HG03354 (cell line): ENCODE measurements around the gene CYTL1.
"Not testable (repeated sequence)": the region's sequence is repeated elsewhere in the genome, so short reads cannot be mapped to it uniquely, and the experiment has no call there.

ENCODE experiments used
- ATAC-seq: cut with Tn5 transposase; IDR thresholded peaks from one replicate; pipeline ENCODE4 v1.9.1; 2021; ENCODE audit warnings: mild to moderate bottlenecking; ENCODE audit not compliant: unreplicated experiment, poor library complexity, severe bottlenecking

The CYTL1 gene, protein sequence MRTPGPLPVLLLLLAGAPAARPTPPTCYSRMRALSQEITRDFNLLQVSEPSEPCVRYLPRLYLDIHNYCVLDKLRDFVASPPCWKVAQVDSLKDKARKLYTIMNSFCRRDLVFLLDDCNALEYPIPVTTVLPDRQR

DNA sequence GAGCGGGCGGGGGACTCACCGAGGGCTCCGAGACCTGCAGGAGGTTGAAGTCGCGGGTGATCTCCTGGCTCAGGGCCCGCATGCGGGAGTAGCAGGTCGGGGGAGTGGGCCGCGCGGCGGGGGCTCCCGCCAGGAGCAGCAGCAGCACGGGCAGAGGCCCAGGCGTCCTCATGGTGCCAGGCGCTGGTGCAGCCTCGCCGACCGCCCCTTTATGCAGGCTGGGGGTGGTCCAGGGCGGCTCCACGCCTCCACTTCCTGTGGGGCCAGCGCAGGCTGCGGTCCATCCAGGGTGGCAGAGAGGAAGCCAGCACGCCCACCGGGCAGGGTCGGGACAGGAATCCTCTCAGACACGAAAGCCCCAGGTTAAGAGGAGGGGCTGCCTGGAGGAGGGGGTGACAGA, at the start of gene CYTL1:
Gene CYTL1 (minus strand): TSS at position 185 of the 400 bp plus-strand sequence. CDS start 13 bp downstream, at position 172.
- ATAC-seq = no peak

DNA sequence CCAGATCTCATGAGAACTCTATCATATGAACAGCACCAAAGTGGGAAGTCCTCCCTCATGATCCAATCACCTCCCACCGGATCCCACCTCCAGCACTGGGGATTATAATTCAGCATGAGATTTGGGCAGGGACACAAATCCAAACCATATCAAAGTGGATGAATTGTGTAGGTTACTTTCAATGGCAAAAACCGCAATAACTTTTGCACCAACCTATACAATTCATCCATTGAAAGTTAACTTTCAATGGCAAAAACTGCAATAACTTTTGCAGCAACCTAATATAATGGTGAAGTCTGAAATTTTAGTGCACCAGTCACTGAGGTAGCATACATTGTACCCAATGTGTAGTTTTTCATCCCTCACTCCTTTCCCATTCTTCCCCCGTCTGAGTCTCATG, 48.6 kb upstream of the CYTL1 start:
- no peak for ATAC-seq

DNA sequence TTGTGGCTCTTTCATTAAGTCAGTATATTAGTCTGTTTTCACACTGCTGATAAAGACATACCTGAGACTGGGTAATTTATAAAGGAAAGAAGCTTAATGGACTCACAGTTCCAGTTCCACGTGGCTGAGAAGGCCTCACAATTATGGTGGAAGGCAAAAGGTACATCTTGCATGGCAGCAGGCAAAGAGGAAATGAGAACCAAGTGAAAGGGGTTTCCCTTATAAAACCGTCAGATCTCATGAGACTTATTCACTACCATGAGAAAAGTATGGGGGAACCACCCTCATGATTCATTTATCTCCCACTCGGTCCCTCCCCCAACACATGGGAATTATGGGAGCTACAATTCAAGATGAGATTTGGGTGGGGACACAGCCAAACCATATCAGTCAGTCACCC, 47.7 kb upstream of the CYTL1 start:
- ATAC-seq = not testable (repeated sequence)

DNA sequence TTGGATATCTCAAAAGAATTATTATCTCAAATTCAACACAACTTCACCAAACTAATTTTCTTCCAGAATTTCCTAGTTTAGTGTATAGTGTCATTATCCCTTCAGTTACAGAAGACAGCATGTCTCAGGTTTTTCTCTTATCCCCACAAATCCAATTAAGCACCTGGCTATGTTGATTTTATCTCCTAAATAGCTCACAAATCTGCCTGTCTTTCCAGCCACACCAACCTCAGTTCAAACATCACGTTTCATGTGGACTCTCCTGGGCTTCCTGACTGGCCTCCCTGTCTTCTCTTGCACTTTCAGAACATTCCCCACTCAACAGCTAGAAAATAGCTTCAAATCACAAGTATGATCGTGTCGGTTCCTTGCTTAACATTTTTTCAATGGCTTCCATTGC, 46.8 kb upstream of the CYTL1 start:
- no peak for ATAC-seq

DNA sequence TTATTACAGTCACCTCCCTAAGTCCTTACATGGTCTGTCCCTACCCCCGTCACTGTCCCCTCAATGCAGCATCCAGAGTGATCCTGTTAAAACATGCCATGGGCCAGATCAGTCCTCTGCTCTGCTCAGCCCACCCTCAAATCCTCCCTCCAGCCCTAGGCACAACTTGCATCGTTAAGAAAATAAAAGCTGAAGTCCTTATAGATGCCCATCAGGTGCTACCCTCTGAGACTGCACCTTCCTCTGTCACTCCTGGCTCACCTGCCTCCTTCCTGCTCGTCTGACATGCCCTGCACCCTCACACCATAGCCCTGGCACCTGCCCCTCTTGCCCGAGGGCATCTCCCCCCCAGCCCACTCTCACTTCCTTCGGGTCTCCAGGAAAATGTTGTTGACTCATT, 36.2 kb upstream of the CYTL1 start:
- no peak for ATAC-seq

DNA sequence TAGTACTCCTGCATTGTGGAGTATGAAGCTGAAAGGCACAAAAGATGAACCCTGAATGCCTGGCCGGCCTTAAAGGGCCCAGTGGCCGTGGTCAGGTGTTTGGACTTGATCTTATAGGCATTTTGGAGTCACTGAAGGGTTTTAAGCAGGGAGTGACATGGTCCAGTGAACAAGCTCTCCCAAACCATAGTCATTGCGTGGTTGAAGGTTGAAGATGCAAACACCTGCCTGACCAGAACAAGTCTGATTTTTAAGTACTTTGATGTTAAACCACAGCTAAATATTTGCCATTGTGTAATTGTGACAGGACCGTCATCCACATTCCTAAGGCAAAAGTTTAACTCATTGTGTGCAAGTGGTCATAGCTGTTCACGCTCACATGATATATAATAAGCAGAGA, 35.3 kb upstream of the CYTL1 start:
- ATAC-seq = no peak

DNA sequence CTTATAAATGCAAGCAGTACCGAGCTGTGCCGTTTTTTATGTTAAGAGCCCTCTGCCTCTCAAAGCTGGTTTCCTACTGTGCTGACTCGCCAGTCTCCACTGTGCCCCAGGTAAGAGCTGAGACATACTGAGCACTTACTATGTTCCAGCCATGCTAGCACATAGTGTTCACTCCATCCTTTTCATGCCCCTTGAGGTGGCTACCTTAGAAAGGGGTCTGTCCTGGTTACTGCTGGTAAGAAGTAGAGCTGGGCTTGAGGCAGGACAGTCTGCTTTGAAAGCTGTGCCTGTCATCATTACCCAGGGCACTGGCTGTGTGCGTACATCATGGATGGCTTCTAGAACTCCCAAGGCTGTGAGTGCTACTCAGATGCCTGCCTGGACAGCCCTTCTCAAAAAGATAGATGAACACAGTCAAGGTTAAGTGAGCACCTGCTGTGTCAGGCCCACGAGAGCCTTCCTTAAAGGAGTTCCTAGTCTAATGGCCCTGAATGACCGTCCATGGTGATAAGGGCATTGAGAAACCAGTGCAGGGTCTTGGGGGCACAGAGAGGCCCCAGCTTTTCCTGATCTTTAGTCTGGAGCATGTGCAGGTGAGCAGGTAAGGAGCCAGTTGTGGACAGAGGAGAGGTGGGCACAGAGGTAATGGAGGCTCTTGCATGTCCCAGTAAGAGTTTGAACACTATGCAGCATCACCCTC, 33.6 kb upstream of the CYTL1 start:
- no peak for ATAC-seq

DNA sequence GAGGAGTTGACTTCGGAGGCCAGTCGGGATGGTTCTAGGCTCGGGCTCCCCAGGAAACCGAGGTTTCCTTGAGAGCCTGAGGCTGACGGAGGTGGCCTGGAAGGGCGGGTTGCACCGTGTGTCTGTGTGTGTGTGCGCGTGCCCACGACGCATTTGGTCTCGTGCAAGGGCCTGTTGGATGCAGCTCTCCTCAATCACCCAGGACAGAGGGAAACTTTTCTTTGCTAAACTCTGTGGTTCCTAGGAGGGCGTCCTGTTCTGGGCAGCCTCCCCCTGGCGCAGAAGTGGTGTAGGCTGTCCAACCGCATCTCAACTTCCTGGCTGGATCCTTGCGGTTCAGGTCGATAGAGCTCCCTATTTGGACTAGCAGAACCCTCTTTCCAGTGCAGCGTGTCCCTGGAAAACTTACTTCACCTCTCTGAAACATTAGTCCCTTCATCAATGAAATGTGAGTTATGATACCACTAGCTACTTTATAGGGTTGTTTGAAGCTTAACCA, 33.0 kb upstream of the CYTL1 start:
- ATAC-seq = no peak

DNA sequence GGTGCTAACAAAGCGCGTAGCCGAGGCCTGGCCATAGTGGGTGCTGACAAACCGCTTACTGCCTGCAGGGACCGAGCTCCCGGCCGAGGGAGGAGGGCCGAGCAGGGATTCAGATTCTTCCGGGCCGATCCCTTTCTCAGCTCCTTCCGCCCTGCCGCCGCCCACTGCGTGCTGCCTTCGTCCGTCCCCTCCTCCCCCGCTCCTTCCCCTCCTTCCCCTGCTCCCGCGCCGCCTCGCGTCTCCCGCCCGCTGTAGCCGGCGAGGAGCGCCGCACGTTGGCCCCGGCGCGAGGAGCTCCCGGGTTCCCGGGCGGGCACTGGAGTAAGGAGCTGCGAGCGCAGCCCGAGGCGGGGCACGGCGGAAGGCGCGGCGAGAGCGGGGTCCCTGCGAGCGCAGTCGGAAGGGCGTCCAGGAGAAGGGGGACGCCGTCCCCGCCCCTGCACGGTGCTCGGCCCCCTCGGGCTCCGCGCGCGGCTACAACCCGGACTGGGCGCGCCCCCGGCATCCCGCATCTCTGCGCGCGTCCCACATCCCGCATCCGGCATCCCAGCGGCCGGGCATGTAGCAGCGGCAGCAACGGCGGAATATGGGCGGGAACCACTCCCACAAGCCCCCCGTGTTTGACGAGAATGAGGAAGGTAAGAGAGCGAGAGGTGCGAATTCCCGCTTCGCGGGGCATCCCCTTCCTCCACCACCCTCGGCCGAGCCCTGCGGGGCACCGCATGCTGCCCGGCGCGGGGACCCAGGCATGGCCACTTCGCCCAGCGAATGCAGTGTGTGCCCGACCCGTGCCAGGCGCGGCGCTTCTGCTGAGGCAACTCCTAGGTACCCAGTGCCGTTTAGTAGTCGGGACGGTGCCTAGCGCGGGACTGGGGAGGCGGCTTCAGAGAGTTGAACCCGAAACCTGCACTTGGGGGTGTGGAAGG, 32.3 kb upstream of the CYTL1 start, which contains the start of gene STK32B:
Gene STK32B (plus strand): TSS at position 203 of the 926 bp plus-strand sequence.
- no peak for ATAC-seq

DNA sequence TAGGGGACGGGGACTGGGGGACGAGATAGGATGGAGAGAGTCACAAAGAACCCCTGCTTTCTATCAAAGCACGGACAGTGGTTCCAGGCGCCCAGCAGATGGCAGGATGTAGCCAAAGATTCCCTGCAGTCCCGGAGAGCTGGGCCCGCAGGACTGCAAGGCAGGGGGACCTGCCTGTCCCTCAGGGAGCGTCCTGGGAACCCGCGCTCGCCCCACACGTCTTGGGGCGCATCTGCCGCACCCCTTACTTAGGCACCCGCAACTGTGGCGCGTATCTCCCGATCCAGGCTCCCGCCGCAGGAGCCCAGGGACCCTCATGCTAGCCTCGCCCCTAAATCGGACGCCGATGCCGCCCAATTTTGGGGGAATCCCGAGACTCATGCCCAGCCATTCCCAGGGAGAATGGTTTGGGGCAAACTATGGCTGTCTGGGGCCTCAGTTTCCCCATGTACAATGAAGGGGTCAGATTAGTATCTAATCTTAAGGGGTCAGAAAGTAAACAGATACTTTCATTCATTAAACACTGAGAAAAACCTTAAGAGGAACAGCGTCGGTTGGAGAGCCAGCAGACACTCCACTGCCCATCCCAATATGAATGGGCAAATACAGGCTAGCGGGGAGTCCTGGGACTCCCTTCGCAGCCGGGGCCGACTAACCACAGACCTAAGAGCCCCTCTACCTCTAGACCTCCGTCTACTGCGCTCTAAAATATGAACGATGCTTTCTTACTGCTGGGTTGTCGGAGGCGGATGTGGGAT, 31.4 kb upstream of the CYTL1 start:
- ATAC-seq = peak; percentile 50

DNA sequence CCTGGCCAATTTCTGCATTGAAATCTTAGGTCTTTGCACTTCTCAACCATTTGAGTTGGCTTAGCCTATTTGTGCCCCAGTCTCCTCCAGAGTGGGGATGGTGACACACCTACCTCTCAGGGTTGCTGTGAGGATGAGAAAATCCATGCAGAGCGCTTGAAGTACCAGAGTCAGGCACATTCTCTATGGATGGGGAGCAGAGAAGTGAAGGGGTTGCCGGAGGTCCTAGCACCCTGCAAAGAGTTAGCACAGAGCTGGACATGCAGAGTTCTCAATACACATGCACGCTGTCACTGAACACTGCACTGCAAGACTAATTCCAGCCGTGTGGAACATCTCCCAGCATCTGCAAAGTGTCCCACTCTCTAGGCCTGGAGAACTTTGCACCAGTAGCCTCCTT, 29.5 kb upstream of the CYTL1 start:
- ATAC-seq = no peak

DNA sequence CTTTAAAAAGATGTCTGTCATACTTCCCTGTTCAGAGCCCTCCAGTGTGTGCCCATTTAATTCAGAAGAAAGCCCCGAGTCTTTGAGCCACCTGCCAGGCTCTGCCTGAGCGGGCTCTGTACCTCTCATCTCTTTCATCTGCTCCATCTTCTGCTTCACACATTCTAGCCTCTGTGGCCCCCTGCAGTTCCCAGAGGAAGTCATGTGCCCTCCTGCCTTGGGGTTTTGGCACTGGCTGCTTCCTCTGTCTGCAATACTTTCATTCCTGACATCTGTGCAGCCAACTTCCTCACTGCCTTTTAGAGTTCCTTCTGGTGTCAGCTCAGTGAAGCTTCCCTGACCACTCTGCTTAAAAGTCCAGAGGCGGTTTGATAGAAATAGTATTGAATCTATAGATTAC, 25.8 kb upstream of the CYTL1 start:
- ATAC-seq = no peak

DNA sequence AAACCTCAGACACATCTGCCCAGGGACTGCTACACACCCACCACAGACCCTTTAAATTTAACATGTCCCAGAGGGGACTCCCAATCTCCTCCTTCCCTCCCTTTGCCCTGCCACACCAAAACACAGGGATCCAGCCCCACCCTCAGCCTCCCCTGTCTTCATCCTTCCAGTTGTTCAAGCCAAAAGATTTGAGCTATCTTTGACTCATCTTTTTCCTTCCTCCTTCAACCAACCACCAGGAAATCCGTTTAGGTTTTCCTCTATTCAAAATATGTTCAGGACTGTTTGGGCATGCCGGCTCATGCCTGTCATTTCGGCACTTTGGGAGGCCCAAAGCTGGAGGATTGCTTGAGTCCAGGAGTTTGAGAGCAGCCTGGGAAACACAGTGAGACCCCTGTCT, 25.1 kb upstream of the CYTL1 start:
- no peak for ATAC-seq

DNA sequence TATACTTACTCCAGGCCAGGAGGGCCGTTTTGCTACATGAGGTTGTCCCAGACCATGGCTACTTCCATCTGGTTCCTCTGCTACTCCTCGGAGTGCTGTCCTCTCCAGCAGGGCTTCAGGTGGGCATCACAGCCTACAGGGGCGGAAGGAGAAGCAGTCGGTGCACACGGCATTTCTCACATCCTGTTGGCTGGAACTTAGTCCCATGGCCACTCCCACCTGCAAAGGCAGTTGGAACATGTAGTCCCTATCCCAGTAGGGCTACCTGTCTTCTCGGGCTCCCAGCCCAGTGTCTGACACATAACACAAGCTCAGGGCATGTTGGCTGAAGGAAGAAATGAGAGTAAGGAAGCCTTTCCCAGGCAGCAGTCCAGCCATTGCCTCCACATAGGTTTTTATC, 24.3 kb upstream of the CYTL1 start:
- ATAC-seq = no peak

DNA sequence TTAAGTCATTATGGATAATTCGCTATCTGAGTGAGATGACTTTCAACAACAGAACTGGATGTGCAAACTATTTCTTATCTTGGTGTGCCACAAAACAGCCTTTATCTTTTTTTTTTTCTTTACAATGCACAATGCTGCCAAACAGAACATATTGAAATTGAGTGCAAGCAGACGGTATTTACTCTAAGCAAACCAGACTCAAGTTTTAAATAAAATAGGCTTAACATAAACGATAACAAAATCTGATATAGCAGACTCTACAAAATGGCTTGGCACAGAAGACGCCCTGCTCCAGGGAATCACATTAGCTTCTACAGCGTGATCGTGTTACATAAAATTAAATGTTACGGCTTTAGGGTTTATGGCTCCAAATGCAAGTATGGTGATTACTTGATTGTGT, 22.4 kb upstream of the CYTL1 start:
- no peak for ATAC-seq

DNA sequence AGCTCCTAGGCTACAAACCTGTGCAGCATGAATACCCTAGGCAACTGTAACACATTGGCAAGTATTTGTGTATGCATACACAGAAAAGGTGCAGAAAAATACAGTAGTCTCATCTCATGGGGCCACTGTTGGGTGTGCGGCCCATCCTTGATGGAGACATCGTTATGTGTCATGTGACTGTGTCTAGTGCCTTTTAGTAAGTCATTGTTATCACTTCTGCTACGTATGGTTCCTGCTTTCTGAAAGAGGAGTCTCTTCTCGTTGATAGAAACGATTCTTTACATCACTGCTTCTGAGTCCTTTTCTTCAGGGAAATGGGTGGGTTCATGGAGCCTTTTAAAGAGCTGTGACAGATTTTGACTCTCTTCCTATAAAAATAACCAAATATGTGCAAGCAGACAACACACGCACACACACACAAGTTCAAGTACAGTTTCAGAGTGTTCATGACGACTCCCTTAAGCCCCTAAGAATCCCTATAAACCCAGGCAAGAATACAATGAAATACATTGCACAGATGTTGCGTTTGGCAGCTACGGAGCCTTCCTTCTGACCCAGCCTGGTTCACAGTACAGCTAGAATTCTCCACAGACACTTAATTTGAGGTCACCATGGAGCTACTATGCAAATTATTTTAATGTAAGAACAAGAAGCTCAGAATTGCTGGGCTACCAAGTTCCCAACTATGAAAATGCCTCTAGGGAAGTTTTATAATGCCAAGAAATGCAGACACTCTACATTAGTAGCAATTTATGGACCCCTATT, 21.8 kb upstream of the CYTL1 start:
- no peak for ATAC-seq

DNA sequence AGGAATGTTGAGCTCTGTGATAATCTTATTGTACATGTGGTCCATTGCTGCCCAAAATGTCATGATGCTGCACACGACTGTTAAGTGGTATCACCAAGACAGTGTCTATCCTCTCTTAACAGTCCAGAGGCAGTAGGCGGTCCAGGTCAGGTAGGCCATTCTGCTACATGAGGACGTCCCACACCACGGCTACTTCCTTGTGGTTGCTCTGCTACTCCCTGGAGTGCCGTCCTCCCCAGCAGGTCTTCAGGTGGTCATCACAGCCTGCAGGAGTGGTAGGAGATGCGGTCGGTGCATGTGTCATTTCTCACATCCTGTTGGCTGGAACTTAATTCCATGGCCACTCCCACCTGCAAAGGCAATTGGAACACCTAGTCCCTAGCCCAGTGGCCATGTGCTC, 20.5 kb upstream of the CYTL1 start:
- no peak for ATAC-seq

DNA sequence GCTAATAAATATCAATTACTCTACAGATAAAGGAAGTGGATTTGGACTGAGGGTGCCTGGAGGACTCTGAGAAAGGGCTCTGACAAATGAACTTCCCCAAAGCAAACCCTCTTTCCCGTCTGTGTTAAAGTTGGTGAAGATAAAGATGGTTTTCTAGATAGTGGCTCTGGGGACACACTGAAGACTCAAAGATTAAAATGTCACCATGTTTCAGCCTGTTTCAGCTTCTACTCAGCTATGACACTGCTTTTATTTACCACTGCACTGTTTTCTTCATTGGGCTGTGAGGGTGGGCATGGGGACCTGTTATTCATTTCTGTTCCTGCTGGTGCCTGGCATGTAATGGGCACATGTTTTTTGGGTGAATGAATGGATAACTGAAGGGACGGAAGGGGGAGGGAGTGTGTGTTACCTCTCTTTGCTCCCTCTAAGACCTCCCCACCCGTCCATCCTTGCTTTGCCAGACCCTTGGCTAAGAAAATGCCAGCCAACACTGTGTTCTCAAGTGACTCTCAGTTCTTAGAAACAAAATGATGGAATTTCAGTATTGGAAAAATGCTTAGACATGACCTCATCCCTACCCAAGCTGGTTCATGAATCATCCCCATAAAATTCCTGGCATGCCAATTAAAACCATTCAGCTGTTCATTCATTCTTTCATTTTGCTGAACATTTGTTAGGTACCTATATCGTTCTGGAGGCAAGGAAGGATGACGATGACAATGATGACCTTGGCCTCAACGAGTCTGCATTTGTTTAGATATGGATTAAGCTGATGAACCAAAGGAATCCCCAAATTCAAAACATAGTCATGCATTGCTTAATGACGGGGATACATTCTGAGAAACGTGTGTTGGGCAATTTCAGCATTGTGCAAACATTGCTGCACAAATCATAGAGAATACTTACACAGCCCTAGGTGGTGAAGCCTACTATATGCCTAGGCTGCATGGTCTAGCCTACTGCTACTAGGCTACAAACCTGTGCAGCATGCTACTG, 18.6 kb upstream of the CYTL1 start:
- ATAC-seq = no peak
